Pancreas (tissue), 10 donors: Measurements from ENCODE around the gene RHBDL2. TPM values are rescaled to one million over a fixed set of nuclear protein-coding genes. Genes with fewer than 3 reads are reported as not detected.
"Not testable (repeated sequence)": the region's sequence is repeated elsewhere in the genome, so short reads cannot be mapped to it uniquely, and the experiment has no call there.

Experiments used
- ATAC-seq, 4 donors: fragments of 200-7000 bp; cut with Tn5 transposase; one replicate each; pipeline versions ENCODE4 v1.8.0 to v1.9.1; 2020; ENCODE audit warnings: mild to moderate bottlenecking in 4 of 4, moderate library complexity in 4 of 4
- DNase-seq, 6 donors: peaks; one replicate each; pipeline ENCODE4 v3.0.0-alpha.2; 2020
- FAIRE-seq: peaks from 2 replicates; lab custom pipeline; 2012; peaks lifted over from hg19 to GRCh38; lab: Jason Lieb, UNC
- H3K27ac ChIP-seq, 4 donors: fragments of 200-600 bp; sonication (generic); 1 replicate in 3 of 4; 2 replicates in 1 of 4; pipeline versions ENCODE4 v1.5.0 to v1.8.0; 2020
- H3K27me3 ChIP-seq, 4 donors: fragments of 200-600 bp; one replicate each; pipeline ENCODE4 v1.8.0; 2021
- H3K36me3 ChIP-seq, 3 donors: fragments of 200-600 bp; sonication (generic) in 1 of 3; one replicate each; pipeline versions ENCODE4 v1.5.0 to v1.8.0; 2020 to 2021
- H3K4me1 ChIP-seq, 3 donors: fragments of 200-600 bp; one replicate each; pipeline ENCODE4 v1.8.0; 2021
- H3K4me3 ChIP-seq, 4 donors: fragments of 200-600 bp; sonication (generic) in 2 of 4; one replicate each; pipeline versions ENCODE4 v1.5.0 to v1.8.0; 2020 to 2021
- H3K9me3 ChIP-seq, 4 donors: fragments of 200-600 bp; one replicate each; pipeline ENCODE4 v1.8.0; 2021
- WGBS, 2 donors: extraction: QIAGEN DNeasy Blood & Tissue Kit; methylation state at CpG; one replicate each; pipeline ENCODE4 v1.1.7; 2013; 5-methylcytosine and 5-hydroxymethylcytosine counted together
- intact Hi-C, 3 donors: fragments of 100-400 bp; cut with DNase I; formaldehyde crosslinking; loops; one replicate each; pipeline versions ENCODE4 v1.11.1 to v1.14.2; 2022
- polyA plus RNA-seq, 2 donors: library from polyadenylated mRNA; stranded (reverse); fragments of 200-250 nt; gene quantifications; one replicate each; pipeline ENCODE4 v1.2.3, GENCODE V29; 2013
- total RNA-seq, 6 donors: library from RNA; stranded (reverse); fragmentation: NEBNext Ultra II Directional in 4 of 6; extraction: Animal tissue kit (Norgen Biotek cat#: 25700) in 4 of 6; gene quantifications; one replicate each; pipeline versions ENCODE4 v1.2.1 to v1.2.4, GENCODE V29; 2021 to 2023
- TF ChIP-seq, protein P1 (sequence below), 4 donors: fragments of 200-600 bp; sonication (generic) in 3 of 4; IDR thresholded peaks; one replicate each; pipeline versions ENCODE4 v1.5.0 to v1.8.0; 2021; ENCODE audit warnings: antibody characterized with exemption in 4 of 4
- donor health status: healthy with polysubstance abuse.
- donor health status: DM: no; HTN: no; CAD: no; lungs with moderate emphysema.
- donor health status: DM: no; HTN: no; CAD: no.
- donor health status: control.
- donor health status: control.
- donor health status: Bipolar disorder and iron deficiency.
- donor health status: DM: yes; HTN: yes; CAD: no.
- donor health status: DM: no; HTN: no; CAD: no.
- donor health status: DM: no; HTN: no; CAD: no.
- donor health status: DM: yes; HTN: yes; CAD: no.

RHBDL2 gene
- 1 to 10 TPM in 1 of 6 donors, under 1 TPM in 5; 0.08 to 1.9 (median 0.39) TPM for total RNA-seq
- under 1 TPM; 0.05 to 0.84 TPM for polyA plus RNA-seq

DNA sequence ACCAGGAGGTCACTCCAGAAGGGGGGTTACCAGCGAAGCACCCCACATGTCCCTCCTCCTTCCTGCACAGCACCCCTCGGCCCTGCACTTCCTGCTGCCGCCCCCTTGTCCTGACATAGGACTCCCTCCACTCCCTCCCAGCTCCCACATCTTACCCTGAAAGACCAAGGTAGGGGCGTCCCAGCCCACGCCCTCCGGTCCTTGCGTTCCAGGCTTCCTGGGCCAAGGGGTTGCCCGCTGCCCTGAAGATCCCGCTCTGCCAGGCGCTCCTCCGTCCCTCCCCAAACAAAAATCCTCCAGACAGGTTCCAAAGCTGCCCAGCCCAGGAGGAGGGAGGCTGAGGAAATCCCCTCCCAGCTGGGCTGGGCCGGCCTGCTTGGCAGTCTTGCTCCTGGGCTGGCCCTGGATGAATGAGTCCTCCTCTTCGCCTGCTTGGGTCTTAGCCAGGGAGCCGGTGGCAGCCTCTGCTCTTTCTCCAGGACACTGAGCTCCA, at the start of gene RHBDL2:
TSS of gene RHBDL2 (minus strand) at position 304 of the 493 bp plus-strand sequence. CDS start 22,618 bp downstream, outside the sequence.
- Histone ChIP-seq H3K4me3 (peak within 1 kb of the TSS in 3 of 4 donors; percentile 19 to 43 (median 28)), H3K27ac (peak within 1 kb of the TSS in 2 of 4 donors; percentile 27 to 28), H3K27me3 (no peaks in the 10 kb centered on the region), H3K9me3 (no peaks in the 10 kb centered on the region), H3K36me3 (no peaks in the 10 kb centered on the region), H3K4me1 (peaks cover 0 to 2% (median 0%) of the 10 kb centered on the region in 3 donors)
- TF ChIP-seq, protein P1, sequence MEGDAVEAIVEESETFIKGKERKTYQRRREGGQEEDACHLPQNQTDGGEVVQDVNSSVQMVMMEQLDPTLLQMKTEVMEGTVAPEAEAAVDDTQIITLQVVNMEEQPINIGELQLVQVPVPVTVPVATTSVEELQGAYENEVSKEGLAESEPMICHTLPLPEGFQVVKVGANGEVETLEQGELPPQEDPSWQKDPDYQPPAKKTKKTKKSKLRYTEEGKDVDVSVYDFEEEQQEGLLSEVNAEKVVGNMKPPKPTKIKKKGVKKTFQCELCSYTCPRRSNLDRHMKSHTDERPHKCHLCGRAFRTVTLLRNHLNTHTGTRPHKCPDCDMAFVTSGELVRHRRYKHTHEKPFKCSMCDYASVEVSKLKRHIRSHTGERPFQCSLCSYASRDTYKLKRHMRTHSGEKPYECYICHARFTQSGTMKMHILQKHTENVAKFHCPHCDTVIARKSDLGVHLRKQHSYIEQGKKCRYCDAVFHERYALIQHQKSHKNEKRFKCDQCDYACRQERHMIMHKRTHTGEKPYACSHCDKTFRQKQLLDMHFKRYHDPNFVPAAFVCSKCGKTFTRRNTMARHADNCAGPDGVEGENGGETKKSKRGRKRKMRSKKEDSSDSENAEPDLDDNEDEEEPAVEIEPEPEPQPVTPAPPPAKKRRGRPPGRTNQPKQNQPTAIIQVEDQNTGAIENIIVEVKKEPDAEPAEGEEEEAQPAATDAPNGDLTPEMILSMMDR (IDR thresholded peaks at IDR 0.05): no peak
- WGBS, 2 donors: 42 to 44% methylated on average over 14 of the region's 14 CpGs
- no peak for FAIRE-seq
- intact Hi-C loops: no loop called here
- peak; percentile 53 to 71 (median 61) for DNase-seq
- ATAC-seq: peak; percentile 84 to 97 (median 94)

- no peaks in the 10 kb centered on the region for H3K36me3 ChIP-seq
- DNase-seq: peak; percentile 98 to 100 (median 99)
- intact Hi-C loops: no loop called here
- FAIRE-seq: no peak
- H3K4me3 ChIP-seq: peak within 1 kb of the TSS; percentile 85 to 99 (median 90)
- peak; percentile 95 to 99 (median 96) for ATAC-seq
- peaks cover 0 to 12% (median 2%) of the 10 kb centered on the region in 3 donors for H3K4me1 ChIP-seq
- 0 to 1% methylated on average over 42 to 76 of the region's 76 CpGs for WGBS, 2 donors
- H3K27ac ChIP-seq: peak within 1 kb of the TSS; percentile 78 to 87 (median 82)
- H3K9me3 ChIP-seq: no peaks in the 10 kb centered on the region
- TF ChIP-seq, protein P1 (IDR thresholded peaks at IDR 0.05): peak in 1 of 4 donors; percentile 10
- H3K27me3 ChIP-seq: no peaks in the 10 kb centered on the region
Observed at GRCh38 chr1:38990738-38991637, 49.4 kb upstream of the RHBDL2 start, which contains the start of gene AKIRIN1. AKIRIN1 (plus strand) TSS chr1:38991276; CDS start chr1:38991381, 105 bp downstream.

DNA sequence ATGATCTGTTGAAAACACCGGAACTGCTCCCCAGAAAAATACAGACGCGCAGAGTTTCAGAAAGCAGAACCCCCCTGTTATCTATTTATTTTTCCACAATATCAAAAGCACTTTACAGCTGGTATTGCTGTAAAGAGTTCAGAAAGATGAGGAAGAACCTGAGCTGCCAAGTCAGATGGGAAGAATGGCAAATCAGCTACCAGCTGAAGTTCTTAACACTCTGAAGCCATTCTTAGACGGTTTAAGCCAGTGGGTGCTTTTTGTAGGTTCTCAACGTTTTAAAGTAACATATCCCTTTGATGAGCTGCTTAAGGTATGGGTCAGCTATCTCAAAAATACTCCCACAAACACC, 48.7 kb upstream of the RHBDL2 start:
- ATAC-seq: peak in 2 of 4 donors; percentile 5 to 7

DNA sequence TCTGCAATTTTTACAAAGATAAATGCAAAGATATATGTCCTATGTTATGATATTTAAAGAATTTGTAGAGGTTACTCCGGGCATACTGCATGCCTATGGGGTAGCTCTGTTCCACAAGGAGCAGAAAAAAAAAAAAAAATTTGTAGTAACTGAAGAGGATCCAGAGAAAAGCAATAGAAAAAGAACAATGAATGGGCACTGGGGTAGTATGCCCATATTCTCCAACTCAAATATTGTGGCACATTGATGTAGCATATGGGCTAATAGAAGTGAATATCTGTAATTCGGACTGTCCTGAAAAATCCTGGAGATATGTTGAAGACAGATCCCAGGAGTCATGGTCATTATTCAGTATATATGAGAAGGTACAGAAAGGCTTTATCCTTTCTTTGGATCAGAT, 48.3 kb upstream of the RHBDL2 start:
- ATAC-seq: no peak
- H3K36me3 ChIP-seq: no peaks in the 10 kb centered on the region
- DNase-seq: no peak
- no peaks in the 10 kb centered on the region for H3K9me3 ChIP-seq
- TF ChIP-seq, protein P1 (IDR thresholded peaks at IDR 0.05): no peak
- 37 to 64% methylated on average over 2 of the region's 2 CpGs for WGBS, 2 donors
- intact Hi-C loops: no loop called here
- FAIRE-seq: no peak
- H3K4me3 ChIP-seq: no peak overlapping the region
- H3K27ac ChIP-seq: peak overlapping the region in 1 of 4 donors; percentile 84
- H3K4me1 ChIP-seq: peaks cover 0 to 12% (median 2%) of the 10 kb centered on the region in 3 donors
- no peaks in the 10 kb centered on the region for H3K27me3 ChIP-seq

More for the DNA sequence above, 48.7 kb upstream of the RHBDL2 start:
- Histone ChIP-seq H3K36me3 (no peaks in the 10 kb centered on the region), H3K27me3 (no peaks in the 10 kb centered on the region), H3K4me1 (peaks cover 0 to 12% (median 2%) of the 10 kb centered on the region in 3 donors), H3K27ac (peak overlapping the region; percentile 78 to 87 (median 82)), H3K9me3 (no peaks in the 10 kb centered on the region), H3K4me3 (peak overlapping the region; percentile 85 to 99 (median 90))
- DNase-seq (no peak), FAIRE-seq (no peak)
- intact Hi-C loops: no loop called here
- TF ChIP-seq, protein P1 (IDR thresholded peaks at IDR 0.05): no peak
- WGBS, 2 donors: 14 to 17% methylated on average over 5 of the region's 5 CpGs

DNA sequence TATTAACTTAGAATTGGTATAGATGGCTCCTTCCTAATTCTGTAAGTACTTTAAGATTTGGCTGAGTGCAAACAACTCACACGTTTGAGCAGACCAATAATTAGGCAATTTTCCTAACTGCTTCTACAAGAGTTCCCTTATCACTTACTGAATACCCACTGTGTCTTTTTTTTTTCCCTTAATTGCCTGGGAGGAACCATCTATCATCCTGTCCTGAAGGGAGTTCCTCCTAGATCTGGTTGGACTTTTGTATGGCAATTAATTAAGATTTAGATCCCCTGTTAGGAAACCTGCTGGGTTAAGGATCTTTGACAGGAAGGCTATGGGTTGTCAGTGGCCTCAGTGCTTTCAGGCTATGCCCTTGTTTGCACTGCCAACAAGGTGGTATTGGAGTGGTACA, 37.8 kb upstream of the RHBDL2 start:
- H3K27me3 ChIP-seq, DNase-seq, FAIRE-seq, H3K27ac ChIP-seq, H3K36me3 ChIP-seq, H3K4me1 ChIP-seq, ATAC-seq, H3K4me3 ChIP-seq, intact Hi-C loops, H3K9me3 ChIP-seq: not testable (repeated sequence)
- 59 to 61% methylated on average over 1 of the region's 1 CpG for WGBS, 2 donors

DNA sequence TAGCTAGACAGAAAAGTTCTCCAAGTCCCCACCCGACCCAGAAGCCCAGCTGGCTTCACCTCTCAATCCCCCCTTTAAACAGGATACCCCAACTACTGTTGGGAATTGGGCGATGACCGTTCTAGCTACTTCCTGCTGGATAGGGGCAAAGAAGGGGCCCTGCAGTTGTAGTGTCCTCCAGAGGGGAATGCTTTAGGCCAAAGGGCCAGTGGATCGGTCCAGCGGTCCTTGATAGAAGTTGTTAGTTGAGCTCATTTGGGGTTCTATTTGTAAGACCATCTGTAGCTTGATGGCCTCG, 36.6 kb upstream of the RHBDL2 start:
- H3K27ac ChIP-seq, ATAC-seq, intact Hi-C loops, H3K9me3 ChIP-seq, H3K4me3 ChIP-seq, DNase-seq, H3K4me1 ChIP-seq, H3K27me3 ChIP-seq, H3K36me3 ChIP-seq, FAIRE-seq: not testable (repeated sequence)
- 87 to 91% methylated on average over 6 of the region's 6 CpGs for WGBS, 2 donors

DNA sequence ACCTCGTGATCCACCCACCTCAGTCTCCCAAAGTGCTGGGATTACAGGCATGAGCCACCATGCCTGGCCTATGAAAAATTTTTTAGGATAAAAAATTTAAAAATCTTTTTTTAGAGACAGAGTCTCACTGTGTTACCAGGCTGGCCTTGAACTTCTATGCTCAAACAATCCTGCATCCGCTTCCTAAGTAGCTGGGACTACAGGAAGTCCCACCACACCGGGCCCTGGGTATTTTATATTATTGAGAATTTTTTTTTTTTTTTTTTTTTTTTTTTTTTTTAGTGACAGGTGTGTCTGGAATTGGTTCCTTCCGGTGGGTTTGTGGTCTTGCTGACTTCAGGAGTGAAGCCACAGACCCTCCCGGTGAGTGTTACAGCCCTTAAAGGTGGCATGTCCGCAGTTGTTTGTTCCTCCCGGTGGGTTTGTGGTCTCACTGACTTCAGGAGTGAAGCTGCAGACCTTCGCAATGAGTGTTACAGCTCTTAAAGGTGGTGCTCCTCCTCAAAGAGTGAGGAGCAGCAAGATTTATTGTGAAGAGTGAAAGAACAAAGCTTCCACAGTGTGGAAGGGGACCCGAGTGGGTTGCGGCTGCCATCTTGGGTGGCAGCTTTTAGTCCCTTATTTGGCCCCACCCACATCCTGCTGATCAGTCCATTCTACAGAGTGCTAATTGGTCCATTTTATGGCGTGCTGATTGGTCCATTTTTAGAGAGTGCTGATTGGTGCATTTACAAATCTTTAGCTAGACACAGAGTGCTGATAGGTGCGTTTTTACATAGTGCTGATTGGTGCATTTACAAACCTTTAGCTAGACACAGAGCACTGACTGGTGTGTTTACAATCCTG, 36.0 kb upstream of the RHBDL2 start:
- H3K4me1 ChIP-seq, H3K4me3 ChIP-seq, H3K36me3 ChIP-seq, FAIRE-seq, H3K9me3 ChIP-seq, H3K27ac ChIP-seq, ATAC-seq, DNase-seq, intact Hi-C loops, H3K27me3 ChIP-seq: not testable (repeated sequence)
- 85 to 88% methylated on average over 12 of the region's 12 CpGs for WGBS, 2 donors
